HPDE6-E6E7 (cell line): ENCODE results near the gene PDGFD.

Experiments
- DNase-seq: peaks from one replicate; pipeline ENCODE4 v3.0.0; 2011; ENCODE audit warnings: missing footprints; ENCODE audit errors: extremely low spot score

PDGFD gene

DNA sequence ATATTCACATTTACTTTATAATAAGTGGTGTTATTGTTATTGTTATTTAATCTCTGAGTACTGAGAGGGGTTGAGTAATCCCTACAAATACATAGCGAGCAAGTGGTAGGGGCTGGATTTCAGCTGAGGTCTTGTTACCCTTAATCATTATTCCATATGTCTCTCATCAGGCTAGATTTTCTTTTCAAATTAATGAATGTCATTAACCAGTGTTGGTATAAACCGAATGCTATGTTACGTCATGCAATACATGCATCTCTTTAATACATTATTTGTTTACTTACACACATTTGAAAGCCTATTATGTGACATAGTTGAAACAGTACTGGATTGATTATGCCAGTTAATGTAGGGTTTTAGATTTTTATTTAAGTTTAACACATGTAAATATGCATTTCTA is 18.9 kb downstream of the PDGFD start:
- no peak for DNase-seq

DNA sequence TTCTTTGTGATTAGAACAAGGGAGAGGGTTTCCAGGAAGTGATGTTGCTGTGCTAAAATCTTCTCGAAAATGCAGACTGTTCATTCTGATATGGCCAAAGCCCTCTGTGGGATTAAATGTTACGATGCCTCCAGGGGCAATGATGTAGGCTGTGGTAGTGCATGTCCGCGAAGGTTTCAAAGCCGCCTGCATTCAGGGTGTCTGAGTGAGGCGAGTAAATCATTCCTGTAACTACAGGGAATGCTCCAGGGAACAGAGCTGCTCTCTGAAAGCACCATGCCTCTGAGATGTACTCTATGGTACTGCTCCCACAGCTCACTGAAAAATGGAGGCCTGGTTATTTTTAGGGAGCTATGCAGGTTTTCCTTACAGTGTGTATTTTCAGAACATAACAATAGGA is 21.2 kb downstream of the PDGFD start:
- no peak for DNase-seq

DNA sequence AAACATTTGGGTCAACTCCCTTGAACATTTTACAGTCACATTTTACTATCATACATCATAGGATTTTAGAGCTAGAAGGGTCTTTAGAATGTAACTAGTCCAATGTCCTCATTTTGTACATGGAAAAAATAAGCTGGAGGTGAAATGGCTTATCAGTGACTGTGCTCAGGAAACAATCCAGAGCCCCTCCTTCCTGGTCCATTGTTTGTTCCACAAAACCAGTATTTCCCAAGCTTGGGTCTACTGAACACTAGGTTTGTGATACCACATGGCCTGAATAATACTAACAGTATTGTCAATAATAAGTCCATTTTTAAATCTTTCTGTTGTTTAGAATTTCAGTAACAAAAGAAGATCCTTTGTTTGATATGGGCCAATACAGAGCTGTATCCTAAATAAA is 27.1 kb downstream of the PDGFD start:
- no peak for DNase-seq

DNA sequence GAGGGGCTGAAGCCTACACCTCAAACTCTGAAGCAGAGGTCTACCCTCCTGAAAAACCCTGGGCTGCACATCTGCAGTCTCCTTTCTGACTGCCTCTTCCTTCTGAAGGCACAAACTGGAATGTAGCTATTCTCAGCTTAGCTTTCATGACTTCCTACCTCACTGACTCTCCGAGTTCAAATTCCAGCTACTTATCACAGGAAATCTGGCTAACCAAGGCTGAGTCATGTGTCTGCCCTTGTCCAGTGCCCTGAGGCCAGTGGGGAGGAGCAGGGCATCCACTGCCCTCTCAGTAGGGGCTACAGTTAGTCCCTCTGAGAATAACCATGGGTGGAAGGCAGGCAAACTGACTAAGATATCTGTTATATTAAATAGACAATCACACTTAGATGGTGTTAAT is 29.2 kb downstream of the PDGFD start:
- DNase-seq, result peak; percentile 3

DNA sequence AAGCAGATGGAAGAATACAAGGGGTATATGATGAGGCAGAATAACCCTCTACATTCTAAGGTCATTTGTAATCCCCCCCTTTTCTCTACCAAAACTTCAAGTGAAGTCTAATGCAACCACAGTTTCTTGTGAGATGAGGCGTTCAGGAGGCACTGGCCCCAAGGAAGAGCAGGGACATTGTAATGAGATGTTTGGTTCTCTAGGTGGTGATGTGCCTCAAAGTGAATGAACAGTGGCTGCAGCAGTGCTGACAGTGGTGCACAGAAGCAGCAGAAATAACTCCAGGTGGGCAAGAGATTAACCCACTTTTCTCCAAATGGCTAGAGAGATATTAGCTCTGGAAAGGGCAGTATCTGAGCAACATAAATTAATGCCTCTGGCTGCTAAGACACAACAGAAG is 33.8 kb downstream of the PDGFD start:
- no peak for DNase-seq

DNA sequence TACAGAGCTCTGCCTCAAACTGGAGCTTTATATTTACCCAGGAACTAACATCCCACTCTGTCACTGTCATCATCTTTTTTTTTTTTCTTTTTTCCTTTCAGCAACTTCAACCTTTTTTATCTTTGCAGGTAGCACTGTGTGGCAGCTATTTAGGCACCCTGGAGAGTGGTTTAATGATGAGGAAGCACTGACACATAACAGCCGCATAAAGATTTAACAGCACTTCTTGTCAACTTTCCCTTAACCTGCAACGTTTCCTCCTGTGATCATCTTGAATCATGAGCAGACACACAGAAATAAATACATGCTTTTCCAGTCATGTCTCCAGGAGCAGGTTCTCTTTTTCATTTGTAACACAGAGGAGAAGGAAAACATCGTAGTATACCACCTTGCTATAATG is 34.8 kb downstream of the PDGFD start:
- DNase-seq, result no peak

DNA sequence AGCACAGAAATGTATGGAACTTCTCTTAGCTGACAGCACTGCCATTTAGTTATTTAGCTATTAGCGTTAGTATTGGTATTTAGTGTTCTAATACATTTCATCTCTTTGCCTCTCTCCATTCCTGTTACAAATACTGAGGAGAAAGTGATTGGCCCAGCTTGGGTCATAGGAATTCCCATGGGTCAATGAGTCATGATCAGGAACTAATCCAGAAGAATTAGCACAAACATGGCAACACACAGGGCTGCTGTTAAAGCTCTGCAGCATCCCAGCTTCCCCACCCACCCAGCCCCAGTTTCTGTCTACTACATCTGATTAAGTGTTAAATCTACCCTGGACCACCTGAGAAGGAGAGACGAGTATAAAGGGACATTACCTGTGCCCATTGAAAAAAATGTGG is 36.1 kb downstream of the PDGFD start:
- peak; percentile 5 for DNase-seq

DNA sequence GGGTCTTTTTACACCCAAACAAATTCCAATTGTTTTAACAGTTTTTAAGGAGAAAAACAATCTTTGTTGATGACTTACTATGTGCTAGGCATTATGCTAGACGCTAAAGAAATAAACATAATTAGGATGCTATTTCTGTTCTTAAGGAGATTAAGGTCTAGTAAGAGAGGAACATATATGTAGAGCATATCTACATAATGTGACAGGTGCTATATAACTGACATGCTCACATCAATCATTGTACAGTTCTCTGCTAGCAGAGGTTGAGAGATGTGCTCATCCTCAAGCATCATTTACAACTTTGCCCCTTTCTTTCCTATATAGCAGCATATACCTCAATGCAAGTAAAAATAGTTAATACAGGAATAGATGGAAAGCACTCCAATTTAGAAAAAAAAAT is 37.5 kb downstream of the PDGFD start:
- no peak for DNase-seq

DNA sequence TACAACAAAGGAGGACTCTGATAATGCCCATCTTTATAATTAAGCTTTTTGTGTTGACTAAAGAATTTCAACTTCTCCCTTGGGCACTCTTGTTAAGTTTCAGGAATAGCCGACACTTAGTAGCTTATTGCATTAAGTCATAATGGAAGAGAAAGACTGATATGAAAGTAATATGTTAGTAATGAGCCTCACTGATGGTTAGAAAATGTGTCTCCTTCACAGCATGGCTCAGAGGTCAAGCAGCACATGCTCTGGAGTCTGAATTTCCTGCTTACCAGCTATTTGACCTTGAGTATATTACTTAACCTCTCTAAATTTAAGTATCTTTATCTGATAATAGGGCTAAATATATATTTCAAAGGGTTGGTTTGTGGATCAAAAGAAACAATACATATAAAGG is 39.0 kb downstream of the PDGFD start:
- DNase-seq, result no peak

DNA sequence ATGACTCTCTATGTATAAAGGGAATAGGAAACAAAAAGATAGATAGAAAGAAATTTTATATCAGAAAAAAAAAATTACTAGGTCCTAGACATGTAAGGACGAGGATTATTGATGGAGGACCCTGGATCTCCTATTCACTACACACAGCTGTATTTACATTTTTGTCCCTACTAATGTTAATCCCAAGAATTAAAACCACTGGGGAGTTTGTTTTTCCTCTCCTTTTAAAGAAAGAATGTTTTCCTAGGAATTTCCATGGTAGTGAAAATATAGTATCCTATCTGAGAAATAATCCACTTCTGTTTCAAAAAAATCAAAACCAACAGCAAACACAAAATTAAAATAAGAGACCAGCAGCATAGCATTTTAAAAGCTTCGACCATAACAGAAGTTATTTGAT is 41.1 kb downstream of the PDGFD start:
- DNase-seq, result no peak

DNA sequence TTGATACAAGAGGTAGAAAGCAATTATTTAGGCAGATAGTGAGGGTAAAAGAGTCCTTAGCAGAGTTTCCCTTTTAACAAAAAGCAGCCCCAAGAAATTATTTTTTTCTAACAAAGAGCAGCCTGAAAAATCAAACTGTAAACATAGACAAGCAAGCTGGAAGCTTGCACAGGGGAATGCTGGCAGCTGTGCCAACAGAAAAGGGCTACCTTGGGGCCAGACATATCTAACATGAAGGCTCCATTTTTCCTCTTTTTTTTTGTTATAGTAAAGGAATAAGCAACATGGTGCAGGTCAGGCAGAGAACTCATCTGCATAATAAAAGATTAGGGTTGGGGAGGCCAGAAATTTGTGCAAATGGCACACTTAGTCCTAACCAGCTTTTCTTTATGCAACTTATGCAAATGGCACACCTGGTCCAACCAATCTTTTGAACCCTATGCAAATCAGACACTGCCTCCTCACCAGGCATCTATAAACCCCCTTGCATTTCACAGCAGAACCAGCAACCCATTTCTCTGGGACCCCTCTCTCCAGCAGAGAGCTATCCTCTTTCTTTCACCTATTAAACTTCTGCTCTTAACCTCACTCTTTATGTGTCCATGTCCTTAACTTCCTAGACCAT is 41.8 kb downstream of the PDGFD start:
- no peak for DNase-seq

DNA sequence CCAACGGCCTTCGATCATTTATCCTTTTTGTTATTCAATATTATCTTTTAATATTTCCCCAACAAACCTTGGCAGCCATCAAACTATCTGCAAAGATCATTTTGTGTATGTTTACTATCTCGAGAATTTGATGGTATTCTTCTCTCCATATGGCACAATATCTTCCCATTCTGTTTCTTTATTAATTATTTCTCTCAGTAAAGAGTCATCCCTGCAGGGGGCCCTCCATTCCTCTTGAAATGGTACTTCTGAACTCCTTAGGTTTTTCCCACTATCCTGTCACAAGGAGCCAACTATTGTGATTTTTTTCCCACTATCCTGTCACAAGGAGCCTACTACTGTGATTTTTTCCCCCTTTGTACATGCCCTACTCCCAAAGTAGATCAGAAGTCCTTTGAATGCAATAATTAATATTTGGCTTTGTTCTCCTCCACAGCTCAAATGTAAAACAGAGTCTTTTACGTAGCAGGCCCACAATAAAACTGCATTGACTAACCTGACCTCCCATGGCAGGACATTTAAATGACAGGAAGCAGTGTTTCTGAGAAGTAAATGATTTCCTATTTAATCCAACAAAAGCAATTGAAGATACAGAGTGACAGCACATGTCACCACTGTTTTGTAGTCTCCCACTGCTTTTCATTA is 43.3 kb downstream of the PDGFD start:
- DNase-seq, result no peak

DNA sequence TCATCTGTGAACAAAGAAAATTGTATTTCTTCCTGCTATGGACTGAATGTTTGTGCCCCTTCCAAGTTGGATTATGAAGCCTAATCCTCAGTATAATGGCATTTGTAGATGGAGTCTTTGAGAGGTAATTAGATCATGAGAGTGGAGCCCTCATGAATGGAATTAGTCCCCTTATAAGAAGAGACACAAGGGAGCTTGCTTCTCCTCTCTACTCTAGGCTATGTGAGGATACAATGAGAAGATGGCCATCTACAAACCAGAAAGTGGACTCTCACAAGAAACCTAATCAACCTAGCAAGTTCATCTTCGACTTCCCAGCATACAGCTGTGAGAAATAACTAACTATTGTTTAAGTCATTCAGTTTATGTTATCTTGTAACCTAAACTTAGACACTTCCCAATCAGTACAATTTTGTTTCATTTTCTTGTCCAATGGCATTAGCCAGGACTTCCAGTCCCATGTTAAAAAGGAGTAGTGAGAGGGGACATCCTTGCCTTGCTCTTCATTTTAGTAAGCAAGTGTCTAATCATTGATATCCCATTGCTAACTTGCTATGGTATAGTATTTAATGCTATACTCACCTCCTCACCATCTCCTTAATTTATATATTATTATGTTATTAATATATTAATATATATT is 45.7 kb downstream of the PDGFD start:
- no peak for DNase-seq

DNA sequence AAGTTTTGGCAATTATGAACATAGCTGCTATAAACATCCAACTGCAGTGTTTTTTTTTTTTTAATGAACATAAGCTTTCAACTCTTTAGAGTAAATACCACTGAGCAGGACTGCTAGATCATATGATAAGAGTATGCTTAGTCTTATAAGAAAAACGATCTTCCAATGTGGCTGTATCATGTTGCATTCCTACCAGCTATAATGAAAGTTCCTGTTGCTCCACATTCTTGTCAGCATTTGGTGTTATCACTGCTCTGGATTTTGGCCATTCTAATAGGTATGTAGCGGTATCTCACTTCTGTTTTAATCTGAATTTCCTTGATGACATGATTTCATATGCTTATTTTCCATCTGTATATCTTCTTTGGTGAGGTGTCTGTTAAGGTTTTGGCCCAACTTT is 50.4 kb downstream of the PDGFD start:
- DNase-seq, result no peak

DNA sequence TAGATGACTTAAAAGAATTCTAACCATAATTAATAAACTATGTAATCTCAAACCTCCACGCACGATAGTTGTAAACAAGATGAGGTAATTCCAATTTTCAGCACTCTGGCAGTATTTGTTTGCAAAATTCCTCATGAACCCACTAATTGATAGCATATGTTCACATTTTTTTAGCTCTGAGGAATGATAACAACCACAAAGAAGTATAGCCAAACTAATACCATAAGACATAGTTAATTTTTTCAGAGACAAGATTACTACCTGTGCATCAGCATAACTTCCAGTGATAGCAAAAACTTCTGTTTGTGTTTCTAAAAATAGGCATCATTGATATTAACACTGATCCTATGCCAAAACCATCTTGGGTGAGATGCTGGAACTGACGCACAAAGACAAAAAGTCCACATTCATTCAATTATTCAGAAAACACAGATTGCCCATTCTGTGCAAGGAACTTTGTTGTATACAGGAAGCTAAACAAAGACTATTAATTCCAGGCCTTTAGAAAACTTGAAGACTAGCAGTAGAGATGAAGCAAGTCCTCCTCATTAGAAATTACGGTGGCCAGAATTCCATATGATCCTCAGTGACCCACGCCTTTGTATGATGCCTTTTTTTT is 57.7 kb downstream of the PDGFD start:
- DNase-seq, result no peak

DNA sequence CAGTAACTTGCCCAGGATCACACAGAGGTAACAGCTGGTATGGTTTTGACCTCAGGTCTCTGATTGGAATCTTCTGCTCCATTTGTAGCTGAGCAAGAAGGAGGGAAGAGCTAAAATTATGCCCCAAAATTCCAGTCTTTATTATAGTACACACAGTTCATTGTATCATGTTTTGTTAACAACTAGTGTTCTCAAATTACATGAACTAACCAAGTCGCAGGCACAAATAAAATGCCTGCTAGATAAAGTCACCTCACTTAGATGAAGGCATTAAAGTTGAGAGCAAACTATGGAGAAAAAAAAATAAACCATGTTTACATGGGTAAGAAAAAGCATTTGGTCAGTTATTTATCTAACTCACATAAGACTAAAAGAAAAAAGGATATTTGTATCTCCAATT is 58.8 kb downstream of the PDGFD start:
- DNase-seq, result no peak

DNA sequence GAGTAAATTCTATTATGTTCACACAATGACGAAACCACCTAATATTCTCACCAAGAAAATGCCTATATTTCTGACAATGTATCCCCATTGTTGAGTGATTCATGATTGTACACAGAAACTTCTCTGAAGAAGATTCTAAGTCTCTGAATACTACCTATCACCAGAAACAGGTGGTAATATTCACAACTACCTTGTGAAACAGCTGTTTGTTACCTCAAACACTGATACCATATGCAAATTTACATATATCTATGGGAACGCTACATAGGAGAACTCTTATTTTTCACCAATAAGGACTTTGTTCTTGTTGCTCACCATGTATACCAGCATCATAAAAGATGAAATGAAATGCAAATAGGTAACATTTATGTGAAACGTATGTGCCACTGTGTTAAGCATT is 59.3 kb downstream of the PDGFD start:
- DNase-seq, result no peak

DNA sequence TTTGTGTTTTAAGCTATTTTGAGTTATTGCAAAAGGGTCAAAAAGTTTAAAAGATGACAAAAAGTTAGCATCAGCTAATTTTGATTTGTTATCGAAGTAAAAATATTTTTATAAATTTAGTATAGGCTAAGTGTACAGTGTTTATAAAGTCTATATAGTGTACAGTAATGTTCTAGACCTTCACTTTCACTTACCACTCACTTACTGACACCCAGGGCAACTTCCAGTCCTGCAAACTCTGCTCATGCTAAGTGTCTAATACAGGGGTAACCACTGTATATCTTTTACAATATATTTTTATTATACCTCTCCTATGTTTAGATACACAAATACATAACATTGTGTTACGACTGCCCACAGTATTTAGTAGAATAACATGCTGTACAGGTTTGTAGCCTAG is 59.7 kb downstream of the PDGFD start:
- no peak for DNase-seq

DNA sequence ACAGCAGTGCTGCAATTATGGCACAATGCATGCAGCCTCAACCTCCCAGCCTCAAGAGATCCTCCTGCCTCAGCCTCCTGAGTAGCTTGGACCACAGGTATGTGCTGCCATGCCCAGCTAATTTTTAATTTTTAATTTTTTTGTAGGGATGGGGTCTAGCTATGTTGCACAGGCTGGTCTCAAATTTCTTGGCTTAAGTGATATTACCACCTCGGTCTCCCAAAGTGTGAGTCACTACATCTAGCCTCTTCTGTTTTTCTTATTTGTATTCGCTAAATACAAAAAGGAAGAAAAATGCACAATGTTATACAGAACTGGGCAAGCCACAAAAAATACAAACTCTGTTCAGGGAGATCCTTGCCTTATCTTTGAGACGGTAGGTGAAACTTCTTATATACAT is 65.4 kb downstream of the PDGFD start:
- DNase-seq, result no peak

DNA sequence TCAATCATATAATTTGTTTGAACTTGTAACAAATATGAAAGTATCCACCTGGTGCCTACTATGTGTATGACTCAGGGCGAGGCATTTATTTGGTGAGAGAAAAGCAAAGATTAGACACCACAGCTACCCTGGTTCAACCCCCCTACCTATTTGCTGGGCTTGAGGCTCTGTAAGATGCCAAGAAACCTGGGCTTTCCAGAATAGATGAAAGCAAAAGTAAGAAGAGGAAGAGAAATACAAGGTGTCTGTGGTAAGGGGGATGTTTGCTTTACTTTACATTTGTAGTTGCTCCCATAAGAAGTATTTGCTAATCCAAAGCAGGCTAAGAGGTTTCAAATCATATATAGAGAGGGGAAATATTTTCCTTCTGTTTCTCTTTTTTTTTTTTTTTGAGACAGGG is 65.8 kb downstream of the PDGFD start:
- DNase-seq, result no peak

DNA sequence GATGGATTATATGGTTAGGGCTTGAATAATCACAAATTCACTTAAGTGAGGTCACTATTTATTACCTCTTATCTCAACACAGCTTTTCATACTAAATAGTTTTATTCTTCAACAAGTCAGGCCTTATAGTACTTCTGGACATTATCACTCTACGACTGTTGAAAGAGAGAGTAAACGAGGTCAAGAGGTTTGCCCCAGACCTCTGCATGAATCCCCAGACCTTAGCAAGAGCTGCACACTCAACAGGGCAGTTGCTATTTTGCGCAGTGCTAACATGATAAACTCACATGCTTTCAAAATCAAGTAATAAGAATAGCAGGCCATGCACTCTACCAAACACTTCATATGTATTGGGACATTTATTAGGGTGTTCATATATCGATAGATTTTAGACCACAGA is 67.0 kb downstream of the PDGFD start:
- no peak for DNase-seq

DNA sequence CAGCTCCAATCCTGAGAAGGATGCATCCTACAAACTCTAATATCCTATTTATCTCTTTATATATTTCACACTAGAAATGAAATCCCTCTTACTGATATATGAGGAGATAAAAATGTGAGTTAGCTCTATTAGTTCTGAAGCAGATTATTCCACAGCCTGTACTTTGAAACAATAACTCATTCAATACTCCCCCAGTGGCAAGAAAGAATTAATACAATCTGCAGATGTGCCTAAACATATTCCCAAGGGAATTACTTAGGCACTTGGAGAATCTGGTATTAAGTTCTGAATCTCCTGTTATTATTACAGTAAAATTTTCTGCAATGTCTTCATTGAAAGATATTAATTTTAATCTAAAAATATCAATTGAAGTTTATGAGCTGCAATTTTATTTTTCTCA is 68.2 kb downstream of the PDGFD start:
- no peak for DNase-seq

DNA sequence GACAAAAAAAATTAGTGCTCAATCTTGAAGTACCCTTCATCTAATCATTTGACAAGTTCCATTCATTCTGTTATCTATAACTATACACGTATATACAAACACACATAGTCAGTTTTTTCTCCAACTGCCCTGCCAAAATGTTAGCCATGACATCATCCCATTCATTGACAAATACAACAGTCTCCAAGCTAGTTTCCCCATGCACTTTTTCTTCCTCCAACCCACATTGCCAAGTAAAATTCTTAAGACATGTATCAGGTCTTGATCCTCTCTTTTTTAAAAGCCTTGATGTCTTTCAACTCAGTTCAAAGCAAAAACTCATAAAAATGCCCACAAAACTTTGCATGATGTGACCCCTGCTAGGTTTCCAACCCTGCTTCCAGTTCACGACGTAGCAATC is 69.4 kb downstream of the PDGFD start:
- DNase-seq, result no peak
